ENCODE results near the gene SMAD9. TPM values are rescaled to one million over a fixed set of nuclear protein-coding genes. Genes with fewer than 3 reads are reported as not detected.

Gene SMAD9
- total and polyA plus RNA-seq, 2 of the 8 experiments (the other 6 are each of a cell fraction or from before 2014, with no cell fraction given): 0.45 to 1.0 TPM

DNA sequence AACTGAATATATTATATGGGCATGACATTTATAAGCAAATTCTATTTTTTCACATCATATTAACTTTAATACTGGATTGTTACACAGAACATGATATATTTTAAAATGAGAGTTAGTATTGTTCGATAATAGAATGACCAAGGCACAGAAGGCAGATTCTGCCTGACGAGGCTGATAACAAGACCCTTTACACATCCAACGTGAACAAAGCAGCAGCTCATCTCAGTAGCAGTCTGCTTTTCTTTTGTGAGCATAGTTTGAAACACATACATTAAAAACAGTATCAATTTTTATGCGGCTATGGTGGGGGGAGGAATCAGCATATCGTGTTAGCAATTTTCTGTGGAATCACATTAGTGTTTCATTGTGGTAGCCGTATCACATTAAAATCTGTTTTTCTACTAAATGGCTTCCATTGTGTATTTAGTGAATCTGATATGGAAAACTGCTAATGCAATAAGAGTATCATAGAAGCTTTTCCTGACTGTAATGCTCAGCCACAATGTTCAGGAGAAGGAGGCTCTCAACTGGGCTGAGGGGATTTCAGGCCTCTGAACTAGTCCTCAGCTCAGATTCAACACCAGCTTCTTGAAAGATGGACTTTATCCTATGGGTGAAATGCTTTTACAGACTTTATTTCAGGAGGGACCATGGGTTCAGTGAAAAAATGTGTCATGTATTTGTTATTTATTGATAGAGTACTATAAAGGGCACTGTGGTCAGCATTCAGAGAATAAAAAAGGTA, 4.0 kb downstream of the SMAD9 start (continued):
- TF ChIP-seq FOSL1 (IDR thresholded peaks at IDR 0.05; ENCODE audit: insufficient read depth, low read depth, low read length) (no peak), CHD2 (IDR thresholded peaks at IDR 0.05; ENCODE audit: low read length) (no peak), EGR1 (IDR thresholded peaks at IDR 0.05; ENCODE audit: borderline replicate concordance, low read depth, low read length) (no peak), MAFK (IDR thresholded peaks at IDR 0.05; ENCODE audit: low read depth, low read length) (no peak), TBP (IDR thresholded peaks at IDR 0.05; ENCODE audit: low read depth, low read length) (no peak), RBBP5 (IDR thresholded peaks at IDR 0.05; ENCODE audit: borderline replicate concordance, low read depth, low read length) (no peak), POU5F1 (IDR thresholded peaks at IDR 0.05; ENCODE audit: low read depth, low read length) (no peak)
